ENCODE measurements around the gene CDKL4. TPM values are rescaled to one million over a fixed set of nuclear protein-coding genes. Genes with fewer than 3 reads are reported as not detected.
A peak's percentile ranks its signal among the peaks of the same experiment; 100 is the strongest.
"Not testable (repeated sequence)": the region's sequence is repeated elsewhere in the genome, so short reads cannot be mapped to it uniquely, and the experiment has no call there.

Gene CDKL4
- total RNA-seq, 1 experiment from 2014 or later = not detected

DNA sequence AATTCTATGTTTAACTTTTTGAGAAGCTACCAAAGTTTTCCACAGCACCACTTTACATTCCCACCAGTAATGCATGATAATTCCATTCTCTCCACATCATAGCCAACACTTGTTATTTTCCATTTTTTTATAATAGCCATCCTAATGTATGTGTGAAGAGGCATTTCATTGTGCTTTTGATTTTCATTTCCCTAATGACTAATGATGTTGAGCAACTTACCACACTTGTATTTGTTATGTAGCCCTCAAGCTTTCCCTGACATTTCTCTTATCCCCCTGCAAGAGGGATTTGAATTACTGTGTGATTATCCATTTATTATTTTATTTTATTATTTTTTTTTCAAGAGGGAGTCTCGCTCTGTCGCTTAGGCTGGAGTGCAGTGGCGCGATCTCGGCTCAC, 99.4 kb downstream of the CDKL4 start:
- DNase-seq (ENCODE audit: low read depth) = no peak

DNA sequence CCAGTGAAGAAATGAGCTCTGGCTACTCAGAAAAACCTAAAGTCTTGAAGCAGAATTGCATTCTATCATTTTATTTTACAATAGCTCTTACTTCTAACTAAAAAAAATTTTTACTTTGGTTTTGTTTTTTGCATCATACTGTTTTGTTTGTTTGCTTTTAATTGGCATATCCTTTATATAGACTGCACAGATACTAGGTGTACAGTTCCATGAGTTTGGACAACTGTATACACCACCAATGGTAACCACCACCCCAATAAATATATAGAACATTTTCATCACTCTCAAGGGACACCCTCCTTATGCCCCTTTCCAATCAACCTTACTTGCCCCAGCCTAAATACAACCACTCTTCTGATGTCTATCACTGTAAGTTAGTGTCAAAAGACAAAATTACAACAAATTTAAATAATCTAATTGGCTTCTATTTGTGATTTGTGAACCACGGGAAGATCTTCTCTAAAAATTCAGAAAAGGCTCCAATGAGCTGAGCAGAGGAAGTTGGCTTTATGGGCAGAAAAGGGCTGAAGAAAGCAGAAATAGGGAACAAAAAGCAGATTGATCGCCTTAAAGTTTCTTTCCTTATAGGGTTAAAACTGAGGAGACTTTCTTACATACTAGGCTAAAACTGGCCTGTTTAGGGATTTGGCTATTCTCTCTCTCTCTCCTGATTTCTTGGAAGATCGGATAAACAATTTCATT, 100.7 kb downstream of the CDKL4 start:
- no peak for DNase-seq (ENCODE audit: low read depth)

DNA sequence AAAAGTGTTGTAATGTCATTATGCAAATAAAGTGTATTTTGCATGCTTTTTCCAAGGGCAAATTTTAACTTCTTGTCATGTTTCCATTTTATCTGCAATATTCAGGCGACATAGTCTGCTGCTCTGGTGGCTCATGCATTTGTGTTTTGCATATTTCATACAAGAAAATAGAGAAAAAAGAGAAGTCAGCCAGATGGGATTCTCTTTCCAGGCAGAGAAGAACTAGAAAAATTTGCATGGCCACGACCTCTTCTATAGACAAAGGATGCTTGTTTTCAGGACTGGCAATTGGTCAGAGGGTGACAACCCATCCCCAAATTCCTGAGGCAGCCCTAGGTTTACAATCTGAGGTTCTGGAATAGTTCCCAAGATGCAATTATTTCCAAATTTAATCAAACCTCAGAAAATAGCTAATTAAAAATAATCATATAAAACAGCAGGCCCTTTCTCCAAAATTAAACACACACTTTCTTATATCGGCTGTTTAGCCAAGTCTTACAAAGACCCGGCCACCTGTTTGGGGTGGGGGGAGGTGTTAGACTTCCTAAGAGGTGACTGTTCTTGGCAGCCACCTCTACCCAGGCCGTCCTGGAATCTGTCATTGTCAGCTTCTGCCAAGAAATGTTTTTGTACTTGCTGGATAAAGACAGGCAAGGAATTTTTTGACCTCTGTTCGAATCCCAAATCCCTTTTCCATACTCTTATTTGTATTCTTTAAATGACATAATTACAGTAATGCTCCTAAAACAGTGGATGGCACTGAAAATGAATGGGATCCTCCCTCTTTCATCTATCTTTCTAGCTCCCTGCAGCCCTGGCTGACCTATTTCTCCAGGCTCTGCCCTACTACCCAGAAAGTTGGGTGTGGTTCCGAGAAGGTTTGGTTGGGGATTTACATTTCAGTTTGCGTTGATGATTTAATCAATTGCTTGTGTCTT, 102.2 kb downstream of the CDKL4 start:
- DNase-seq (ENCODE audit: low read depth) = no peak

DNA sequence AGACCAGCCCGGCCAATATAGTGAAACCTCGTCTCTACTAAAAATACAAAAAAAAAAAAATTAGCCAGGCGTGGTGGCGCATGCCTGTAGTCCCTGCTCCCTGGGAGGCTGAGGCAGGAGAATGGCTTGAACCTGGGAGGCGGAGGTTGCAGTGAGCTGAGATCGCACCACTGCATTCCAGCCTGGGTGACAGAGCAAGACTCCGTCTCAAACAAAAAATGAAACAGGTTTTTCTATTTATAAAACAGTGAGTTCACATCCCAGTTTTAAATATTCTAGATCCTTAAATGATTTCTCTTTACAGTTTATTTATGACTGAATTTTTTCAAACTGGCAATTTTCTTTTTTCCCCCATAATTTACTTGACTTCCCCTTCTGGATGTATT, 102.8 kb downstream of the CDKL4 start:
- not testable (repeated sequence) for DNase-seq (ENCODE audit: low read depth)

DNA sequence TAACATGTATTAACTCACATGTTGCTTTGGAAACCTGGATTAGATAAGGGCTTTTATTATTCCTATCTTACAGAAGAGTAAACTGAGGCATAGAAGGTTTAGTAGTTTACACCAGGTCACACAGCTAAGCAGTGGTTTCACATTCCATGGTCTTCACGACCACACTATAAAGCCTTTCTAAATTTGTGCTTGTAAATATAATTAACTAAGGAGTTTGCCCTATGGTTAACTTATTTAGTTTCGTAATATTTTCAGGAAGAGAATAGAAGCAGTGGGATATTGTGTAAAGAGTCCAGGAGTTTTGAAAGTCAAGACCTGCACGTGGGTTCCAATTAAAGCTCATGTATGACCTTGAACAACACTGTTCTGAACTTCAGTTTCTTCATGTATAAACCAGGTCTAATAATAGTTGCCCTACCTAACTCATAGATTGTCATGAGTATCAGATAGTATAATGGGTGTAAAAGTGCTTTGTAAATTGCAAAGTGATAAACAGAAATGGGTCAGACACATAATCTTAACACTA, 103.4 kb downstream of the CDKL4 start:
- no peak for DNase-seq (ENCODE audit: low read depth)

DNA sequence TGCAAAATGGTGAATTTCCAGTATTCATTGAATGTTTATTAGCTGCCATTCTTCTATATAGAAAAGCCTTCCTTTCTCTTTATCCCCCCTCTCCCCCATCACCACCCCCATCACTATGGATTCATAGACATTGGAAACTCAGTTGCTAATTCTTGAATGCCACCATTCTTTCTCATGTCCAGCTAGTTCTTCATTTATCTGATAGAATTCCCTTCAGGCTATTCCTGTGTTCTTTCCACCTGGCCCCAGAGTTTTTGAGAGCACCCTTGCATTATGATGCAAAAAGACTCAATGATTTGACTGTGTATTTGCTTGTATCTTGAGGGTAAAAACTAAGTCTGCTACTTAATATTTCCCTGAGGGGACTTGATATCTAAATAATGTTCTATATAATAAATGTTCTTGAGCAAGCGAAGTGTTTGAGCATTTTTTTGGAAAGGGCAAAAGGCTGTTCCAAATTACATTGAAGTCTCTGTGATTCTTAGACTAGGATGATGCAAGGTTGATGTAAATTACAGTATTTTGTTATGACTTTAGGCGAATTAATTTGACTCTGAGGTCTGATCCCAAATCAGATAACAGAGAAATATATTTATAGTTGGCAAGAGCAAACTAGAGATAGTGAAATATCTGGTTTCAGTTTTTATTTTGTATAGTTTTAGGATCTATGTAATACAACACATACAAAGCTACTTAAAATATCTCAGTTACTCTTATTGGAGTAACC, 104.1 kb downstream of the CDKL4 start:
- DNase-seq (ENCODE audit: low read depth) = no peak

DNA sequence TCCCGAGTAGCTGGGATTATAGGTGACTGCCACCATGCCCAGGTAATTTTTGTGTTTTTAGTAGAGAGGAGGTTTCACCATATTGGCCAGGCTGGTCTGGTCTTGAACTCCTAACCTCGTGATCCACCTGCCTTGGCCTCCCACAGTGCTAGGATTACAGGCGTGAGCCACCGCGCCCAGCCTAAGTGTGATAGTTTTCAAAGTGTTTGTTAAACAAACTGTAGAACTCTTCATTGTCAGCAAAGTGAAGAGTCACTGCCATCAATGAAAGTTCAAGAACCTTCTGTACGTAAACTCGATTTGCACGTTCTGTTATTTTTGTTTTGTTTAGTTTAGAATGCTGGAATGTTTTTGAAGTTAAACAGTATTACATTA, 104.9 kb downstream of the CDKL4 start:
- DNase-seq (ENCODE audit: low read depth) = no peak

DNA sequence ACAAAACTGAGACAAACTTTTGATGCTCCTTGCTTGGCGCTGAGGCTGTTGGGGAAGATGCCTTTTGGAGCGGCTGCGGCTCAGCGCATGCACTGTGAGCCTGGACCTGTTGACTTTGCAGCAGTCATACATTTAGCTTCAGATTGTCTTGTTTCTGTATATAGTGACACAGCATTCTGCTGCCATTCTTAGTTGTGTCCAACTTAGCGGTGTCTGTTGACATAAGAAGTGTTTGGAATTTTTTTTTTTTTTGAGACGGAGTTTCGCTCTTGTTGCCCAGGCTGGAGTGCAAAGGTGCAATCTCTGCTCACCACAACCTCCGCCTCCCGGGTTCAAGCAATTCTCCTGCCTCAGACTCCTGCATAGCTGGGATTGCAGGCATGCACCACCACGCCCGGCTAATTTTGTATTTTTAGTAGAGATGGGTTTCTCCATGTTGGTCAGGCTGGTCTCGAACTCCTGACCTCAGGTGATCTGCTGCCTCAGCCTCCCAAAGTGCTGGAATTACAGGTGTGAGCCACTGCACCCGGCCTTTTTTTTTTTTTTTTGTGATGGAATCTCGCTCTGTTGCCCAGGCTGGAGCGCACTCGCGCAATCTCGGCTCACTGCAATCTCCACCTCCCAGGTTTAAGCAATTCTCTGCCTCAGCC, 105.5 kb downstream of the CDKL4 start:
- DNase-seq (ENCODE audit: low read depth) = not testable (repeated sequence)

DNA sequence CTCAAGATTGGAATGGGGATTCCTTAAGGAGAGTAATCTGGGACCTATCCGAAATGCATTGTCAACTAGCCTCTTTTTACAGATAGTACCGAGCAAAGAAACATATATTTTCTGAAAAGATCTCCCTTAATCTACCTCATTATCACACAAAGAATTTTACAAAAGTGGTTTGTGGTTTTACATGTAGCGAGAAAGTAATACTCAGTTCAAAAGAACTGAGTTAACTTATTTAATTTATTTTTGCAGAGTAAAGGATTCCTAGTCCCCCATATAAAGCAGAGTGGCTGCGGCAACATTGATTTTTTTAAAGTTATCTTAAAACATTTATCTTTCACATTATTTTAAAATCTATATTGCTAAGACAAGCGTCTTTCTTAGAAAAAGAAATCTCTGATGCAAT, 107.0 kb downstream of the CDKL4 start:
- DNase-seq (ENCODE audit: low read depth) = no peak

DNA sequence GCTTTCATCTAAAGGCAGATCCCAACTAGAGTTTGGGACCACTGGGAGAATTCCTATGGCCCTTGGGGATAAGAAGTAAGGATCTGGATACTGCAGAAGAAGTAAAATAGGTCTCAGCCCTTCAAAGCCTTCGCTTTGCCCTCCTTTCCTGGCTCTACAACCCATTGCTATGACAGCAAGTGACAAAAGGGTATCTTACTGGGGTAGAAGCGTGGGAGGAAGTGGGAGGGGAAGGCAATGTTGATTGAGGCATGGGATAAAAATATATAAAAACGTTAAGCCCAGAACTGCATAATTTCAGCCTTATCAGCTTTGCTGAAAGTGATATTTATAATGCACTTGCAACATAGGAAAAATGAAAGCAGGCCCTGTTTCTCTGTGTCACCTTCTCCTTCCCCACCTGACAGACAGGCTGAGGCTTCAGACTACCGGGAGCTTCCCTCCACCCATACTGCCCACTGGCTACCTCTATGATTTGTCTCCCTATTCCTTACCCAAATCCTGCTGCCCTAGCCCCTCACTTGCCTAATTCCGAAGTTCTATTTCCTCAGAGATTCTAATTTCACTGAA, 108.0 kb downstream of the CDKL4 start:
- DNase-seq (ENCODE audit: low read depth) = no peak

DNA sequence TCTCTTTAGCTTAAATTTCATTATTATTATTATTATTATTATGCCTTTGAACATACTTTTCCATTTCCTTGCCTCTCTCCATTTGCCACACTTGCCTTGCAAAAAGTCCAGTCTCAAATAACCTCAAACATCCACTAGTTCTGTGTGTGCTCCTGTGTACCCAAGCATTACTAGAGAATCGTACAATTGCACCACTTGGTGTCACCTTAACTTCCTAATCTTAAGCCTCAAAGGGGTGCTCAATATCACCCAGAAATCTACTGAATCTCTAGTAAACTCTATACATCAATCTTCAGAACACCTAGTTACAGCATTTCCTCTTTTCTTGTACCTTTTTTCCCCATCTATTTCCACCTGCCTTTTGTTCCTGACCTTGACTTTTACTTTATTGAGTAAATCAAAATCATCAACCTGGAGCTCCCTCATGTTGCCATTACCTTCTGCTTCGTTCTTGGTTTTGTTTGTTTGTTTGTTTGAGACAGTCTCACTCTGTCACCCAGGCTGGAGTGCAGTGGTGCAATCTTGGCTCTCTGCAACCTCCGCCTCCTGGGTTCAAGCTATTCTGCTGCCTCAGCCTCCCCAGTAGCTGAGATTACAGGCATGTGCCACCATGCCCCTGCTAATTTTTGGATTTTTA, 110.4 kb downstream of the CDKL4 start:
- no peak for DNase-seq (ENCODE audit: low read depth)

DNA sequence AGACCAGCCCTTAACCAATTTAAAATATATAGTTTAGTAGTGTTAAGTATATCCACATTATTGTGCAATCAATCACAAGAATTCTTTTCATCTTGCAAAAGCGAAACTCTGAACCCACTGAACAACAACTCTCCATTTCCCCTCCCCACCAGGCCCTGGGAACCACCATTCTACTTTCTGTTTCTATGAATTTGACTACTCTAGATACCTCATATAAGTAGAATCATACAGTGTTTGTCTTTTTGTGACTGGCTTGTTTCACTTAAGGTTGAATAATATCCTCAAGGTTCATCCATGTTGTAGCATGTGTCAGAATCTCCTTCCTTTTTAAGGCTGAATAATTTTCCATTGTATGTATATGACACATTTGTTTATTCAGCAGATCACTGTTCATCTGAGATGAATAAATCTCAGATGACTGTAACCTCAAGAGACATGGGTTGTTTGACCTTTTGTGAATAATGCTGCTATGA, 114.8 kb downstream of the CDKL4 start:
- peak; percentile 44 for DNase-seq (ENCODE audit: low read depth)

DNA sequence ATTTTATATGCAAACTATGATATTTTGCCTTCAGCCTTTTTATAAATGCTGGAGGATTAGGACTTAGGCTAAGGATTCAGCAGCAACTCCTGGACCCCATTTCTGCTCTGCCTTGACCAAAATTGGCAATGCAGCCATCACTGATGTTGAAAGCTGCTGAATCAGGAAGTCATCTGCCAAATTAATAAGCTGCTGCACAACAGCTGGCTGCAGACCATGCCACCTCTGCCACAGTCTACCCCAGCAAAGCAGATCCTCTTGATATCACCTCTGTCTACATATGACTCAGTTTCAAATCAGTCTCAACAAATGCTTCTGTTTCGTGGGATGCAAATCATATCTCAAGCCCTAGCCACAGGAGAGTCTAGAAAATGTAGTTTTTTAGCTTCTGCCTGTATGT, 115.8 kb downstream of the CDKL4 start:
- no peak for DNase-seq (ENCODE audit: low read depth)

Small RNAs within 50 kb of the gene (small RNA-seq; reads per million reads assigned to genes)
- gene RF00019 (not detected), gene RF00272 (not detected)

Other genes with a start within 250 kb of the CDKL4 start
- 9.4 and 11.4 TPM in 2 replicates for gene SOS1, start 122.9 kb downstream of the CDKL4 start, total RNA-seq (2014; rRNA removed; shearing (Covaris generic))
- gene MAP4K3, start 193.3 kb upstream of the CDKL4 start, total RNA-seq (2014; rRNA removed; shearing (Covaris generic)) = 17.6 and 25.1 TPM in 2 replicates

All from HT1080 (cell line).